Right ventricle myocardium inferior (tissue), 1 donor: ENCODE results near the gene STIM2. TPM values are rescaled to one million over a fixed set of nuclear protein-coding genes. Genes with fewer than 3 reads are reported as not detected.
"Not testable (repeated sequence)": the region's sequence is repeated elsewhere in the genome, so short reads cannot be mapped to it uniquely, and the experiment has no call there.

Experiments used
- ATAC-seq: fragments of 200-7000 bp; cut with Tn5 transposase; one replicate; pipeline ENCODE4 v1.9.1; 2020; ENCODE audit warnings: mild to moderate bottlenecking, moderate library complexity
- DNase-seq: peaks from one replicate; pipeline ENCODE4 v3.0.0; 2021; ENCODE audit errors: missing footprints
- intact Hi-C: fragments of 100-400 bp; cut with DNase I; formaldehyde crosslinking; loops from one replicate; pipeline ENCODE4 v1.11.0; 2022
- long read RNA-seq: library from polyadenylated mRNA; unstranded; transcript quantifications from one replicate; pipeline ENCODE4 v2.0.0, GENCODE V29; 2021
- total RNA-seq: library from RNA; stranded (reverse); fragmentation: NEBNext Ultra II Directional; extraction: Animal tissue kit (Norgen Biotek cat#: 25700); gene quantifications from one replicate; pipeline ENCODE4 v1.2.1, GENCODE V29; 2021
- donor health status: DM: no; HTN: yes; CAD: no; lungs with severe emphysema.

Gene STIM2
- total RNA-seq: 9.2 TPM
- long read RNA-seq, full-length matches to known transcripts: 5 of 6 reads
- long read RNA-seq, partial matches to known transcripts: 0 of 6 reads
- long read RNA-seq, other reads (novel, unspliced or antisense): 1 of 6 reads

GRCh38 chr4:26860157-26860921 lies at the start of gene STIM2:
TSS of gene STIM2 (plus strand) at chr4:26860841.
- intact Hi-C loops: loop anchor here (2.0 to 5.0 kb wide), 3 partner anchors 132 to 278 kb away; no protein-coding TSS in a partner anchor
- DNase-seq (peak; percentile 98), ATAC-seq (peak; percentile 94)

GRCh38 chr4:26811571-26811970 lies 49.1 kb upstream of the STIM2 start:
- not testable (repeated sequence) for ATAC-seq
- intact Hi-C loops: loop anchor here (5.0 kb wide), 1 partner anchor 46 kb away; no protein-coding TSS in a partner anchor

GRCh38 chr4:26812049-26812714 lies 48.5 kb upstream of the STIM2 start:
- DNase-seq (no peak), ATAC-seq (no peak)
- intact Hi-C loops: loop anchor here (5.0 kb wide), 1 partner anchor 45 kb away; no protein-coding TSS in a partner anchor

More at GRCh38 chr4:26811571-26811970, 49.1 kb upstream of the STIM2 start:
- not testable (repeated sequence) for DNase-seq

GRCh38 chr4:26813698-26814097 lies 46.9 kb upstream of the STIM2 start:
- intact Hi-C loops: loop anchor here (5.0 kb wide), 1 partner anchor 44 kb away; no protein-coding TSS in a partner anchor
- peak; percentile 46 for ATAC-seq
- DNase-seq: no peak

- DNase-seq: no peak
Measured at GRCh38 chr4:26815199-26815598, 45.4 kb upstream of the STIM2 start.

GRCh38 chr4:26815706-26816105 lies 44.9 kb upstream of the STIM2 start:
- ATAC-seq (no peak), DNase-seq (no peak)
- intact Hi-C loops: no loop called here

More at GRCh38 chr4:26815199-26815598, 45.4 kb upstream of the STIM2 start:
- ATAC-seq: no peak
- intact Hi-C loops: no loop called here

GRCh38 chr4:26819026-26819425 lies 41.6 kb upstream of the STIM2 start:
- DNase-seq (no peak), ATAC-seq (no peak)
- intact Hi-C loops: no loop called here

GRCh38 chr4:26819478-26820095 lies 41.1 kb upstream of the STIM2 start:
- ATAC-seq: no peak
- no peak for DNase-seq
- intact Hi-C loops: no loop called here

GRCh38 chr4:26820346-26820745 lies 40.3 kb upstream of the STIM2 start:
- DNase-seq (no peak), ATAC-seq (no peak)
- intact Hi-C loops: no loop called here

GRCh38 chr4:26821031-26821430 lies 39.6 kb upstream of the STIM2 start:
- intact Hi-C loops: no loop called here
- ATAC-seq (no peak), DNase-seq (no peak)

- ATAC-seq (no peak), DNase-seq (no peak)
- intact Hi-C loops: no loop called here
Measured at GRCh38 chr4:26821677-26822503, 38.8 kb upstream of the STIM2 start.

GRCh38 chr4:26822546-26822945 lies 38.1 kb upstream of the STIM2 start:
- DNase-seq: no peak
- intact Hi-C loops: no loop called here
- ATAC-seq: no peak

GRCh38 chr4:26822974-26823373 lies 37.7 kb upstream of the STIM2 start:
- ATAC-seq, intact Hi-C loops, DNase-seq: not testable (repeated sequence)

GRCh38 chr4:26823583-26823982 lies 37.1 kb upstream of the STIM2 start:
- intact Hi-C loops: no loop called here
- DNase-seq: no peak
- ATAC-seq: no peak

- intact Hi-C loops: no loop called here
- ATAC-seq: no peak
- no peak for DNase-seq
Measured at GRCh38 chr4:26824667-26825066, 36.0 kb upstream of the STIM2 start.

GRCh38 chr4:26826721-26827120 lies 33.9 kb upstream of the STIM2 start:
- DNase-seq: no peak
- ATAC-seq: peak; percentile 31
- intact Hi-C loops: no loop called here

GRCh38 chr4:26827336-26827735 lies 33.3 kb upstream of the STIM2 start:
- ATAC-seq, DNase-seq, intact Hi-C loops: not testable (repeated sequence)

GRCh38 chr4:26827798-26828197 lies 32.8 kb upstream of the STIM2 start:
- ATAC-seq: no peak
- DNase-seq: no peak

More at GRCh38 chr4:26827798-26828197, 32.8 kb upstream of the STIM2 start:
- intact Hi-C loops: no loop called here
